GM12801 (cell line): ENCODE results near the gene PIP5K1A.

Source experiments
- CTCF ChIP-seq: IDR thresholded peaks from one replicate; pipeline ENCODE4 v1.5.1; 2011; ENCODE audit warnings: control low read depth; ENCODE audit not compliant: insufficient read length; ENCODE audit errors: extremely low read depth

PIP5K1A gene

DNA sequence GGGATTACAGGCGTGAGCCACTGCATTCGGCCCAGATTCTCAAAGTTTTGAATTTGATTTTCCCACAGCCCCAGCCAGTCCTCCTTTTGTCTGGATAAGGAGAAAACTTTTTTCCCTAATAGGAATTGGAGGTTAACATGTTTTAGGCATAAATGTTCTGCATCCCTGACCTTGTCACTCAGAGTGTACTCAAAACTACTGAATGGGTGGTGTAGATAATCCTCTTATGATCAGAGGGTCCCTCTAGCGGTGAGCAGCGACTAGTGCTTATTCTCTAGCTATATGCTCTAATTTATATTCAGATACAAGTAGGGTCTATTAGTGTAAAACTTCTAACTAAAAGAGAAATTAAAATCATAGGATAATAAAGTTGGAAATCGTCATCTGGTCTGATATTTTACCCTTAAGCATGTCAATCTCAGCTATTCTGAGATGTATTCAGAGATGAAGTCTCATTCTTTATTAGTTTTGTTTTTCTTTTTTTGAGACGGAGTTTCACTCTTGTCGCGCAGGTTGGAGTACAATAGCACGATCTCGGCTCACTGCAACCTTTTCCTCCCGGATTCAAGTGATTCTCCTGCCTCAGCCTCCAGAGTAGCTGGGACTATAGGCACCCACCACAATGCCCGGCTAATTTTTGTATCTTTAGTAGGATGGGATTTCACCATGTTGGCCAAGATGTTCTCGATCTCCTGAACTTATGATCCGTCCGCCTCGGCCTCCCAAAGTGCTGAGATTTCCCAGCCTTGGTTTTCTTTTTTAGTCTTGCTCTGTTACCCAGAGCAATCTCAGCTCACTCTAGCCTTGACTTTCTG, 53.5 kb downstream of the PIP5K1A start:
- TF ChIP-seq CTCF = peak; percentile 72

GRCh38 chr1:151254217-151255213, 56.2 kb downstream of the PIP5K1A start, which contains the start of gene PSMD4:
Gene PSMD4 (plus strand): TSS chr1:151254734. CDS start chr1:151254783, 49 bp downstream.
- no peak for TF ChIP-seq CTCF

- no peak for TF ChIP-seq CTCF
Observed at GRCh38 chr1:151255381-151255780, 57.0 kb downstream of the PIP5K1A start.

DNA sequence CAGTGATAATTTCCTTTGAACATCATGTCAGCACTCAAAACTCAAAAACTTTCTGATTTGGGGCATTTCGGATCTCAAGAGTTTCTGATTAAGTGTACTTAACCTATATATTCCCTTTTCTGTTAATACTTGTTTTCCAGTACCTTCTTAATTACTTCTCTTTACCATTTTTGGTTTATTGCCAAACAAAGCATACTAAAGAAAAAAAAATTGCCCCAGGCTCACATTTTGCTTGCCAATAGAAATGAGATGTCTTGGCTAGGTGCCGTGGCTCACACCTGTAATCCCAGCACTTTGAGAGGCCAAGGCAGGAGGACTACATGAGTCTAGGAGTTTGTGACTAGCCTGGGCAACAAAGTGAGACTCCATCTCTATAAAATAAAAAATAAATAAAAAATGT, 61.0 kb downstream of the PIP5K1A start:
- no peak for TF ChIP-seq CTCF

GRCh38 chr1:151265446-151266236, 67.3 kb downstream of the PIP5K1A start:
- TF ChIP-seq CTCF = no peak

DNA sequence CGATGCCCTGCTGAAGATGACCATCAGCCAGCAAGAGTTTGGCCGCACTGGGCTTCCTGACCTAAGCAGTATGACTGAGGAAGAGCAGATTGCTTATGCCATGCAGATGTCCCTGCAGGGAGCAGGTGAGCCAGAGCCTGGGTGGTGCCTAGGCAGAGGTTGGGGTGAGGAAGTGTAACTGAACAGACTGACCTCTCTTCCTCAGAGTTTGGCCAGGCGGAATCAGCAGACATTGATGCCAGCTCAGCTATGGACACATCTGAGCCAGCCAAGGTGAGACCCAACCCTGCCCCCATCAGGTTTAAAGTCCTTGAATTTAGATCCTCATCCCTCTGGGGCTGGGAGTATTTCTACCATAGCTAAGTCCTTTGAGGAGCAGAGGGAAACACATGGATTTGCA, 68.0 kb downstream of the PIP5K1A start:
- no peak for TF ChIP-seq CTCF
